Globus pallidus (tissue), 1 donor: ENCODE measurements around the gene PGLYRP4.

ENCODE experiments used
- DNase-seq: peaks from one replicate; pipeline ENCODE4 v3.0.0-alpha.2; 2015; ENCODE audit warnings: low spot score

PGLYRP4 gene

DNA sequence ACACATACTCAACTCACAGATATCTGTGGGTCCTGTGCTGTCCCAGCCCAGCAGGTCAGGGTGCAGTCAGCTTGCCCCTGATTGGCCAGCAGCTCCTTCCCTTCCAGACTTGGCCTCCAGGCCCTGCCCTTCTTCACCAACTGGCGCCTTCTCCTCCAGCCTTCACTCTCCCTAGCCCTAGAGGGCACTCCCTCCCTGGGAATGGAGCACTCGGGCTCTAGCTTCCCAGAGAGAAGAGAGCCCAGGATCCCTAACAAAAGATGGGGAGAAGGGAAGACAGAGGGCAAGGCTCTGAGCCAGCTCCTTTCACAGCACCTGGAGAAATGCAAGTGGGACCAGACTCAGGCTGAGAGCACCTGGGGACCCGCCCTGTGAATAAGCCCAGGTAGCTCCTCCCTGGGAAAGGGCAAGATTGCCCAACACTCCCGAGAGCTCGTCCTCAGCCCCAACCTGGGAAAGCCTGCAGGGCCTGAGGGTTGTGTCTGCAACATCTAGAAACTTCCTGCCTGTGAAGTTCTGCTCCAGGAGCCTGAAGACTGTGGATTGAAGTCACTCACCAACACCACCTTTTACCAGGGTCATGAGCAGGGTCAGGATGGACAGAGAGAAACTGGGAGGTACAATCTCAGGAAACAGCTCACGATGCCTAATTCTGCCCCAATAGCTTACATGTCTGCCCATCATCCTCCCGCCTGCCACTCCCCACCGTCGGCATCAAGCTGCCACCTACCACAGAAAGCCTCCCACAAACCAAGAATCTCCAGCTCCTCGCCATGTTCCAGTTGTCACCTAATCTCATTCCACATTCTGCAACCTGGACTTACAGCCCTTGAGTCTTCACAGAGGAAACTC is at the start of gene PGLYRP4:
PGLYRP4 (minus strand) TSS at position 331 of the 852 bp plus-strand sequence. CDS start 909 bp downstream, outside the sequence.
- no peak for DNase-seq

DNA sequence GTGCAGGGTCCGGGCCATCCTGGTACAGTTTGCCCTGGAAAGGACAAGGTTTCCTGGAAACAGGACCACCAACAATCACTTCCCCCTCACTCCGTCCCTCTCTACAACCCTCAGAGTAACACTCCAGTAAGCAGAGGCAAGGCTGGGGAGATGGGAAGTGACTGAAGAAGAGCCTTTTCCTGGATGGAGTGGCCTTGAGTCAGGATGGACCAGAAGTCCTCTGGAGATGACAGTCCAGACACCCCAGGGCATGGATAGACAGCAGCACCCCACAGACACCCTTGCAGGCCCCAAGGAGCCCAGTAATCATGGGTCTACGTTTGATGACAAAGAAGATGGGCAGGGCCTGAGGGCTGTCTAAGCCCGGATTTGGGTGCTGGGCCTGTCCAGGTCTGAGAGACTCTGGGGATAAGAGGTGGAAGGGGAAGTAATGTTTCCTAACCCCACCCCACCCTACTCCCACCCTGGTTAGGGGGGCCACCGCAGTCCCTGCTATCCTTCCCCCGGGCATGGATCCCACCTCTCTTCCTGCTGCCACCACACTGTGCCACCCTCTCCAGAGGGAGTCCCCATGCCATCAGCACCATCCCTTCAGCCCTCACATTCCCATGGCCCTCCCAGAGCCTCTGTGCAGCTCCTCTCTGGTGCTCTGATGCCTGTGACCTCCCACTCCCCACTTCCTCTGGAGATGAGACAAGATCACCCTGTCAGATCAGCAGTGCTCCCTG is 49.4 kb upstream of the PGLYRP4 start:
- no peak for DNase-seq

DNA sequence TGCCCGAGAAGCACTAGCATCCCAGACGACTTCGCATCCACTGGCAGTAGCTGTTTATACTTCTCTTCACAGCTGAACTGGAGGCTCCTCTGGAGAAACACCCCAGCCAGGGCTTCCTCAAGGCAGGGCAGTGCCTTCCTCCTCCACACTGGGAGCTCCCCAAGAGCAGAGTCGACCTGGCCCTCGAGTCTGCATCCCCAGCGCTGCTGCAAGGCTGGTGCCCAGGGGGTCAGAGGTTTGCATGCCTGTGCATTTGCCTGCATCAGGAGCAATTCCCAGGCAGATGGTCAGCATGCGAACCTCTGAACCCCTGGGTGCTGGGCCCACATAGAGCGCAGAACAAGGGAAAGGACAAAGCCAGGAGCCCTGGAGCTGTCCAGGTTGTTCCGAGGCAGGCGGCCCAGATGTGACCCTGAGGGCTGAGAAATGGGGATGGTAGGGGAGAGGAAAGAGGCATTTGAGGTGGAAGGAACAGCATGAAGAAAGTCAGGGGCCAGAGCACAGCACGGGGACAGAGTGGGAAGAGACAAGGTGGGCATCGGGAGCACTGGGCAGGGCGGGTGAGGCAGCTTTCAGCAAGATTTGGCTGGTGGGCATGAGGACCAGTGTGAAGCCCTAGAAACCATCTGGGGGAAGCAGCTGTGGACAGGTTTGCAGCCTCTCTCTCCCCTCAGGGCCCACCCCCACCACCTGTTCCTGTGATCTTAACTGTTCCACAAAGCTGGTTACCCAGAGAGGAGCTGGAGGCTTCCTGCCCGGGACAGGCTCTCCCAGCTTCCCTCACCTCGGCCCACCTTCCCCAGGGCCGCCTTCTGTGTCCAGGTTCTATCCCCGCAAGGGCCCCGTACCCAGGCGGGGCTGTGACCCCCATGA is 48.6 kb upstream of the PGLYRP4 start:
- DNase-seq: no peak

GRCh38 chr1:153396461-153396860 is 47.8 kb upstream of the PGLYRP4 start:
- DNase-seq: no peak

- no peak for DNase-seq
Measured at GRCh38 chr1:153395776-153396175, 47.1 kb upstream of the PGLYRP4 start.

DNA sequence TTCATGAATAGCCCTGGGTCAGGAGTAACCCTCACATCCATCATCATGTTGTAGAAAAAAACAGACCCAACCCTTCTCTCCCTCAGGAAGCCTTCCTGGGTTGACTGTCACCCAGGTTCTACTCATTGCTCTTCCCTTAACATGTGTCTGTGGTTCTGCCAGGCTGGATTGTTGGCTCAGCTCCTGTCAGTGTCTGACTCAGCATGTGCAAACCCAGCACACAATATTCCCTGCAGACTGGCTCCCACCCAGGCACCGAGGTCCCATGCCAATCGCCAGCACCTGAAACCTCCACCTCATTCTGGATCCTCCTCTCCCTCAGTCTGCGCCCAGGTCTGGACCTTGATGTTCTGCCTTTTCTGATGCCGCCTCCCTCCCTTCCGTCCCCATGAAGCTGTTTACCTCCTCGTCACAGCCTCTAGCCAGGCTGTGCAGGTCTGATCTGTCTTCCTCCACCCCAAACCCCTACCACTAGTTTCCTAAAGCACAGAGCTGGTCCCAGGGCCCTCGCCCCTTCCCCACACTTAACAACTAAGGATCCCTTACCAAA is 46.6 kb upstream of the PGLYRP4 start:
- no peak for DNase-seq

DNA sequence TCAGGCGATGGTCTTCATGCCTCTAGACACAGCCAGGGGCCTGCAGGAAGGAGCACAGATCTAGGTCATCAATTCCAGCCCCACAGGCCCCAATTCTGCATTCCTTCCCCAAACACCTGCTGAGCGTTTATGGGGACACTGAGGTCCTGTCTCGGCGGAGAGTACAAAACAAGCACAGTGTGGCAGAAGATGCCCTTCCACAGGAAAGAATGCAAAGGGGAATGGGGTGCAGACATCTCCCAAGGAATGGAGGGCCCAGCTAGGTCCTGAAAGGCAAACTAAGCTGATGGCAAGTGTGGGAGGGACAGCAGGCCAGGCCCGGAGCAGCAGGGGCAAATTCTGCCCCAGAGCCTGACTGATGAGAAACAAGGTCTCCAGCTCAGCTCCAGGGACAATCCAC is 45.8 kb upstream of the PGLYRP4 start:
- DNase-seq: no peak

DNA sequence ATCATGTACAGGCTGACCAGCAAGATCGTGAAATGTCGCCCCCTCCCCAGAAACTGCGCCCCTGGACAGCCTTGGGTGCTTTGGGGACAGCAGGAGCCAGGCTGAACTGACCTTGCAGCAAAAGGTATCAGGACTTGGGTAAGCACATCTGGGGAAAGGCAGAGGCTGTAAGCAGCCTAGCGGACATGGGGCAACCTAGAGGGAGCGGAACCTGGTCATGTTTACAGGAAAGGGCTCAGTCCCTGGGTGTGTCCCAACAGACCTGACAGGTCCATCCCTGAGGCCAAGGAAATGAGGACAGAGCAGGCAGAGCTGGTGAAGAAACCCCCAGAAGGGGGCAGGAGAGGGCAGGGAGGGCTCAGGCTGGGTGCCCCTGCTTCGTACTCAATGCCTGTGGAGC is 45.3 kb upstream of the PGLYRP4 start:
- no peak for DNase-seq

DNA sequence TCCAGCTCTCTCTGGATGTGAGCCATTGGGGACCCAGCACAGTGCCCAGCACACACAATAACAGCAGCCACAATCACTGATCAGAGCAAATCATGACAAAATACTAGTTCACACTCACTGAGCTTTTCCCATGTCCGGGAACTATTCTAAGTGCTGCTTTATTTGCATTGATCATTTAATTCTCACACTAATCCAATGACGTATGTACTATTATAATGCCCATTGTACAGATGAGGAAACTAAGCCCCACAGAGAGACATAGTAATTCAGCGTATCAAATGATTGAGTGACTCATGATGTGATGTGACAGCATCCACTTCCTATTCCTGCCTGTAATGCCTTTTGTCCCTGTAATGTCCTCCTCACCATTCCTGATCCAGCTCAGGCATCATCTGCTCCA is 44.2 kb upstream of the PGLYRP4 start:
- DNase-seq: no peak

GRCh38 chr1:153392258-153392657 is 43.6 kb upstream of the PGLYRP4 start:
- no peak for DNase-seq

GRCh38 chr1:153390938-153391710 is 42.5 kb upstream of the PGLYRP4 start, which contains the start of gene S100A8:
TSS of gene S100A8 (minus strand) at chr1:153391073. CDS start at chr1:153390535, 538 bp downstream.
- peak; percentile 29 for DNase-seq

GRCh38 chr1:153389973-153390879 is 41.6 kb upstream of the PGLYRP4 start:
- DNase-seq: no peak

- no peak for DNase-seq
Measured at GRCh38 chr1:153389401-153389800, 40.8 kb upstream of the PGLYRP4 start.

GRCh38 chr1:153387785-153388184 is 39.1 kb upstream of the PGLYRP4 start:
- no peak for DNase-seq

DNA sequence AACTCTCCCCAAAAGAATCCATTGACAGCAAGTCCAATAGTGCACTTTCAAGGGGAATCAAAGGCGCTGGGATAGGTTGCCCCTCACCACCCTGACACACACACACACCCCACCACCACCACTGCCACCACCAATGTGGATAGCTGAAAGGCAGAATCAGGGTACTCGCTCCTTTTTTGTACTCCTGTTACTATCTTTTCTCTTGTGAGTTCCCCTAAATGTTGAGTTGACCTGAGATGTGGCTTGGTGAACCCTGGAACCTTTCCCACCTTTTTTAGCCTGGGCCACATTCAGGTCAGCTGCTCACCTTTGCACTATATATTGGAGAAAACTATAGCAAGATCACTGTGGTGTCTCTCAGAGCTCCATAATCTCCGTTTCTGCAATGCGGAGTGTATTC is 38.4 kb upstream of the PGLYRP4 start:
- no peak for DNase-seq

DNA sequence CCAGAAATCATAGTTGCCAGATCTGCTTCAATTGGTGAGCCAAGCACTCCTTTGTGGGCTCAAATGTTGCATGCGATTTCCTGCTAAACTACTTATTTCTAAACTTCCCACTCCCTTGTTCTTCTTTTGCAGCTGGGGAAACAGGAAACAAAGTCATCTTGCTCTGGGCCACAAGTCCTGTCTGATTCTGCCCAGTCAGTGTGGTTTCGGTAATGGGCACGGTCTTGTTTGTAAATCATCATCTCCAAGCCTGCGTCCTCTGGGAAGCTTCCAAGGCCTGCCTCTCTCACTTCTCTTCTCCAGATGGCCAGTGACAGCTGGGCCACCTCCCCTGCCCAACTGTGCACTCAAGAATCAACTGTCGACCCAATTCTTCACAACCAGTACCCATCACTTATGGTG is 37.9 kb upstream of the PGLYRP4 start:
- DNase-seq: peak; percentile 63

GRCh38 chr1:153384958-153385580 is 36.4 kb upstream of the PGLYRP4 start:
- DNase-seq: no peak

GRCh38 chr1:153380711-153381110 is 32.1 kb upstream of the PGLYRP4 start:
- no peak for DNase-seq

DNA sequence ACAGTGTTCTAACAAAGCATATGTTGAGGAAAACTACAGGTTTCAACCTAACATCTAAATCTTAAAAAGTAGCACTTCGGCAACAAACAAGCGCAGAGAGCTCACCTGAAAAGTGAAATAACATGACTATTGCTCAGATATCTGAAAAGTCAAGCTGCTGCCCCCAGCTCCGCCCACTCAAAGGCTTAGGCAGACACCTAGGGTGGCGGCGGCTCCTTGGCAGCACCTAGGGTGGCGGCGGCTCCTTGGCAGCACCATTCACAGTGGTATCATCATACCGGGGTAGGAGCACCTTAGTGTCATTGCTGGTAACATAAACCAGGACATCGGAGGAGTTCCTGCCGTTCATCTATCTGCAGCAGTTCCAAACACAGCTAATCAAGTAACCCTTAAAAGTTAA is 30.9 kb upstream of the PGLYRP4 start:
- no peak for DNase-seq

- no peak for DNase-seq
Measured at GRCh38 chr1:153375511-153375910, 26.9 kb upstream of the PGLYRP4 start, which contains the start of gene S100A12. TSS of gene S100A12 (minus strand) at chr1:153375621. CDS start at chr1:153374592, 1,029 bp downstream.
